Activated naive CD4-positive, alpha-beta T cell treated with anti-CD3 and anti-CD28 coated beads, Interleukin-2, amount 50 U/mL, for 16 hours (primary cell): Measurements from ENCODE around the gene WDR77.

Experiments used
- DNase-seq: peaks from one replicate; pipeline ENCODE4 v3.0.0-alpha.2; 2020

WDR77 gene

GRCh38 chr1:111448918-111449702 is at the start of gene WDR77, which contains the start of gene ATP5PB:
Gene WDR77 (minus strand): TSS chr1:111449256. CDS start chr1:111449169, 87 bp downstream.
Gene ATP5PB (plus strand): TSS chr1:111449464. CDS start chr1:111449542, 78 bp downstream.
- DNase-seq: peak; percentile 87

- no peak for DNase-seq
Measured at GRCh38 chr1:111497592-111497991, 48.5 kb upstream of the WDR77 start.

- DNase-seq: no peak
Measured at GRCh38 chr1:111496398-111496797, 47.3 kb upstream of the WDR77 start.

- DNase-seq: no peak
Measured at GRCh38 chr1:111491070-111491469, 42.0 kb upstream of the WDR77 start.

GRCh38 chr1:111490220-111490619 is 41.2 kb upstream of the WDR77 start:
- DNase-seq: no peak

- DNase-seq: no peak
Measured at GRCh38 chr1:111489604-111490003, 40.5 kb upstream of the WDR77 start.

- no peak for DNase-seq
Measured at GRCh38 chr1:111488669-111489068, 39.6 kb upstream of the WDR77 start.

GRCh38 chr1:111487133-111487532 is 38.1 kb upstream of the WDR77 start:
- DNase-seq: no peak

GRCh38 chr1:111486431-111486830 is 37.4 kb upstream of the WDR77 start:
- no peak for DNase-seq

- DNase-seq: no peak
Measured at GRCh38 chr1:111484391-111485026, 35.5 kb upstream of the WDR77 start.

- DNase-seq: no peak
Measured at GRCh38 chr1:111483876-111484275, 34.8 kb upstream of the WDR77 start.

GRCh38 chr1:111483166-111483565 is 34.1 kb upstream of the WDR77 start:
- DNase-seq: no peak

- peak; percentile 62 for DNase-seq
Measured at GRCh38 chr1:111481387-111482221, 32.5 kb upstream of the WDR77 start.

GRCh38 chr1:111480674-111481073 is 31.6 kb upstream of the WDR77 start:
- no peak for DNase-seq

- DNase-seq: peak; percentile 17
Measured at GRCh38 chr1:111476761-111477309, 27.8 kb upstream of the WDR77 start.

- DNase-seq: no peak
Measured at GRCh38 chr1:111476214-111476613, 27.2 kb upstream of the WDR77 start.

GRCh38 chr1:111475701-111476100 is 26.6 kb upstream of the WDR77 start:
- DNase-seq: no peak

- no peak for DNase-seq
Measured at GRCh38 chr1:111474521-111474920, 25.5 kb upstream of the WDR77 start.

- DNase-seq: no peak
Measured at GRCh38 chr1:111474106-111474505, 25.1 kb upstream of the WDR77 start.

- no peak for DNase-seq
Measured at GRCh38 chr1:111471538-111471937, 22.5 kb upstream of the WDR77 start.

- DNase-seq: peak; percentile 52
Measured at GRCh38 chr1:111471012-111471411, 22.0 kb upstream of the WDR77 start.

- DNase-seq: no peak
Measured at GRCh38 chr1:111470596-111470995, 21.5 kb upstream of the WDR77 start.

- no peak for DNase-seq
Measured at GRCh38 chr1:111469539-111469938, 20.5 kb upstream of the WDR77 start.
